Measurements from ENCODE around the gene SLC8A3.

GRCh38 chr14:70052990-70053389, 135.8 kb downstream of the SLC8A3 start:
- TF ChIP-seq POLR2A (IDR thresholded peaks at IDR 0.05), result no peak
- no peak for TF ChIP-seq CTCF (IDR thresholded peaks at IDR 0.05)
